ENCODE results near the gene AP3S1.
"Not testable (repeated sequence)": the region's sequence is repeated elsewhere in the genome, so short reads cannot be mapped to it uniquely, and the experiment has no call there.

AP3S1 gene

DNA sequence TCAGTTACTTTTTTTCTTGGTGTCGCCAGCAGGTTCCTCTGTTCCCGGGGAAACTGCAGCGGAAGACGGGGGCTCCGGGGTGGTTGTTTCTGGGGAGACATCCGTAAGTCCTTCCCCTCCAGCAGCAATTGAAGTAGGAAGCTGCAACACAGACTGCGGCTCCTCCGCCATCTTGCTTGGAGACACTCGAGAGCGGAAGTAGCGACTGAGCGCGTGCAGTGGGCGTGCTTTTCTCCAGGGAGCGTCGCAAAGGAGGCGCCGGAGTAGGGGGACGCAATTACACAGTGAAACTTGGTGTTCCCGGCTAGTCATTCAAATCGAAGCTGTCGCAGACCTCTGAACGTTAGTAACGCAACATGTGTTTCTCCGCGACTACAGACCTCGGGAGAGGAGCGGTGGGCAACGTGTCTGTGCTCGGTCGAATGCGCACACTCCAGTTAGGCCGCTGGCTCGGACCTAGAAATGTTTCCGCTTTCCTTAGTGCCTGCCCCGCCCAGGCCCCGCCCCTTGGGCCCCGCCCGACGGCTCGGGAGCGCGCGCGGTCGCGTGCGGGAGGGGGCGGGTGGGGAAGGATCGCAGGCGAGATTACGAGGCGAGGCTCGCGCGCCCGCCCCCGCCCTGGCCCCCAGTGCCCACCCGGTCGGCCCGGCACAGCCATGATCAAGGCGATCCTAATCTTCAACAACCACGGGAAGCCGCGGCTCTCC is at the start of gene AP3S1, which contains the start of gene ATG12:
AP3S1 (plus strand) TSS at position 554 of the 707 bp plus-strand sequence; CDS start at position 657, 103 bp downstream.
ATG12 (minus strand) TSS at position 184 of the 707 bp plus-strand sequence; CDS start at position 171, 13 bp downstream.
- peak; percentile 76 to 85 for DNase-seq (ENCODE audit: extremely low read depth in 1 of 2, low read depth in 1 of 2)

- no peak for DNase-seq (ENCODE audit: extremely low read depth in 1 of 2, low read depth in 1 of 2)
These were observed 46.0 kb upstream of the AP3S1 start for GRCh38 chr5:115795700-115796099.

DNA sequence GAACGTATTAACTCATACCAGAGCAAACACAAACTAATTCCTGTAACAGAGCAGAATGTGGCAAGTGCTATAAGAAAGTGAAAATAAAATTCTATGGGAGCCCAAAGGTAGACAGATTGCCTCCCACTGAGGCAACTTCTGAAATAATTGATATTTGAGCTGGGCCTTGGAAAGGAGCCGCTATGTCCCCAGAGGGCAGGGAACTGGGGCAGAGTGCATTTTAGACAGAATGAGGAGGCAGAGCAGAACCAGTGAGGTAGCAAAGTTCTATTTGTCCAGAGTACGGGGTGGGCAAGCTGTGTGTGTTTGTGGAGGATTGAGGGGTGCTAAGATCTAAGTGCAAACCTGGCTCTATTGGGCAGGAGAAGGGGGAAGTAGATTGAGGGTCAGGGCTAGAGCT is 45.1 kb upstream of the AP3S1 start:
- no peak for DNase-seq (ENCODE audit: extremely low read depth in 1 of 2, low read depth in 1 of 2)

DNA sequence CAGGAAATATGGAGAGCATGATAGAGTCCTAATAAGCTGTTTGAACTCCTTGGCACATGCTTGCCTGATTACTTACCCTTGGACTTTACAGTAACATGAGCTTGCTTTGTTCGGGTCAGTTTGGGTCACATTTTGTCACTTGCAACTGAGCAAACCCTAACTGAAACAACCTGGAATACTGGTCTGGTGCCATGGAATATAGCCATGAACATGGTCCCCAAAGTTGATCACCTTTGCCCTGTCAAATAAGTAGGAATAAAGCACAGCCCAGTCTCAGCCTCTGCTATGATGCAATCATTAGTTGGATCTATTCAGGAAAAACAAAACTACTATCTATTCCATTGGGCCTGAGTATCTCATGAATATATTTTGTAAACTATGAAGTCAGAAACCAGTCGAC is 43.5 kb upstream of the AP3S1 start:
- DNase-seq (ENCODE audit: extremely low read depth in 1 of 2, low read depth in 1 of 2) = no peak

GRCh38 chr5:115800108-115800507 is 41.6 kb upstream of the AP3S1 start:
- DNase-seq (ENCODE audit: extremely low read depth in 1 of 2, low read depth in 1 of 2) = no peak

GRCh38 chr5:115801152-115801551 is 40.6 kb upstream of the AP3S1 start:
- no peak for DNase-seq (ENCODE audit: extremely low read depth in 1 of 2, low read depth in 1 of 2)

- DNase-seq (ENCODE audit: extremely low read depth in 1 of 2, low read depth in 1 of 2) = no peak
These were observed 39.8 kb upstream of the AP3S1 start for GRCh38 chr5:115801984-115802383.

- DNase-seq (ENCODE audit: extremely low read depth in 1 of 2, low read depth in 1 of 2) = no peak
These were observed 34.6 kb upstream of the AP3S1 start for GRCh38 chr5:115806986-115807653.

- DNase-seq (ENCODE audit: extremely low read depth in 1 of 2, low read depth in 1 of 2) = no peak
These were observed 34.1 kb upstream of the AP3S1 start for GRCh38 chr5:115807654-115808052.

DNA sequence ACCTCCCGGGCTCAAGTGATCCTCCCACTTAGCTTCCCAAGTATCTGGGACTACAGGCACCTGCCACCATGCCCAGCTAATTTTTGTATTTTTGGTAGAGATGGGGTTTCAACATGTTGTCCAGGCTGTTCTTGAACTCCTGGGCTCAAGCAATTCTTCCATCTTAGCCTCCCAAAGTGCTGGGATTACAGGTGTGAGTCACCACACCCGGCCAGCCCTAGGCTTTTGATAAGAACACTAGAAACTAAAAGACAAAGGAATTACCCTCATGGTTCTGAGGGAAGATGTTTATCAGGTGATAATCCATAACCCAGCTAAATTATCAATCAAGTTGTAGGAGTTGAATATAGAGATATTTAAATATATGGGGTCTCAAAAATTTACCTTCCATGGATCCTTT is 33.7 kb upstream of the AP3S1 start:
- not testable (repeated sequence) for DNase-seq (ENCODE audit: extremely low read depth in 1 of 2, low read depth in 1 of 2)

DNA sequence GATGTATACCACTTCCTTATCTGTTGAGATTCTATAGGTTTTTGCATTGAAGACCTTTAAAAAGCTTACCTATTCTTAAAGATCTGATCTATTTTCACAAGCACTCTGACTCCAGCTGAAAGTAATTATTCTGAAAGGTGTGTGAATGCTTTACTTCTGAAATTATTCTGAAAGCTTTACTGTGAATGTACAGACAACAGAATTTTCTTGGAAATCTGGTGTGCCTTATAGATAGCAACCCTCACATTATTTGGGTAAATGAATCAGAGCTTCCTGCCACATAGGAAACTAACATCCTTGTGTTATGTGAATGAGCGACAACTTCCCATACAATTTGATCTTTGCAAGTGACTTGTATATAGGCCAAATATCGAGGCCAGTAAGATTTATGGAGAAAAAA is 31.8 kb upstream of the AP3S1 start:
- DNase-seq (ENCODE audit: extremely low read depth in 1 of 2, low read depth in 1 of 2) = no peak

GRCh38 chr5:115810761-115811160 is 31.0 kb upstream of the AP3S1 start:
- DNase-seq (ENCODE audit: extremely low read depth in 1 of 2, low read depth in 1 of 2) = no peak

DNA sequence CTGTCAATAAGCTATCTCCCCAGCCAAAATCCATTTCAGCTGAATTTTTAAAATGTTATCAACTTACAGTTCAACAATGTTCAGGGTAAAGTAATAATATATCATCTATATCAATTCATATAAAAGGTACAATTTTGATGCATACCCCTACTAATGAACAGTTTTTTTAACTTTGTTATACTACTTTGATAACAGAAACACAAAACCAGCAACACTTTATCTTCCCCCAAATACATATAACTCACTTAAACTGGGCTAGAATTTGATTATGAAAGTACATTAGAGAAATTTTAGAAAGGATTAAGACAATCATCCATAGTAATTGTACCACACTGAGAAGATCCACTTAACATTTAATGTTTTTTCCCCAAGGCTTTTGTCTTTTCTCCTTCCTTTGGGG is 30.3 kb upstream of the AP3S1 start:
- no peak for DNase-seq (ENCODE audit: extremely low read depth in 1 of 2, low read depth in 1 of 2)

DNA sequence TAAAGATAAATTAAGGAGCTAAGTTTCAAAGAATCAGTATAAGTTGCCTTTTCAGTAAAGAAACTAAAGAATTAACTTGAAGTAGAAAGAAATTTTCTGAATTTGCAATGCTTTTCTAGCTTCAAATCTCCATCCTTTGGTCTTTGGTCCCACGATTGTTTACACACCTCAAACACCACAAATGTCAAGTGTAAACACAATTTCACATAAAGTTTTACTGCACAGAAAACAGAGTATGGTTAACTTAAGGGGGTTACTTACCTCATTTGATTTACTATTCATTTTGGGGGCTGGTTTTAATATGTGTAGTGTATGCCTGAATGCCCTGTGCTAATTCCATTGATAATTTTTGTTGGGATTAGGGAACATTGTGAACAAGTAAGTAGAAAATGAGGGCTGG is 29.4 kb upstream of the AP3S1 start:
- no peak for DNase-seq (ENCODE audit: extremely low read depth in 1 of 2, low read depth in 1 of 2)

DNA sequence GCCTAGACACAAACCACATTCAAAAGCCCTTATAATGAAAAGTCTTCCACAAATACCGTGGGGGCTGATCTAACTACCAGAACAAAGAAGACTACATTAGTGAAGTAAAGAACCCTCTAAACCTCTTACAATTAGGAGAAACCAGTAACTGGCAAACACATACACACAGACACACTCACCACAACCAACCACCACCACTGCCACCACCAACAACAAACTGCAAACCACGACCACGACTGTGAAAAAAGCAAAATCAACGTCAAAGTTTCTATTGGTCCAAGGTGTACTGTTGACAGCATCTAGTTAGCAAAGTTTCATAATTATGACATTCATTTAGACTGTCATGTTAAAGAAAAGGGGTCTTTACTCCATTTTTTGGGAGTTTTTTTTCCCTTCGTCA is 28.0 kb upstream of the AP3S1 start:
- DNase-seq (ENCODE audit: extremely low read depth in 1 of 2, low read depth in 1 of 2) = no peak

DNA sequence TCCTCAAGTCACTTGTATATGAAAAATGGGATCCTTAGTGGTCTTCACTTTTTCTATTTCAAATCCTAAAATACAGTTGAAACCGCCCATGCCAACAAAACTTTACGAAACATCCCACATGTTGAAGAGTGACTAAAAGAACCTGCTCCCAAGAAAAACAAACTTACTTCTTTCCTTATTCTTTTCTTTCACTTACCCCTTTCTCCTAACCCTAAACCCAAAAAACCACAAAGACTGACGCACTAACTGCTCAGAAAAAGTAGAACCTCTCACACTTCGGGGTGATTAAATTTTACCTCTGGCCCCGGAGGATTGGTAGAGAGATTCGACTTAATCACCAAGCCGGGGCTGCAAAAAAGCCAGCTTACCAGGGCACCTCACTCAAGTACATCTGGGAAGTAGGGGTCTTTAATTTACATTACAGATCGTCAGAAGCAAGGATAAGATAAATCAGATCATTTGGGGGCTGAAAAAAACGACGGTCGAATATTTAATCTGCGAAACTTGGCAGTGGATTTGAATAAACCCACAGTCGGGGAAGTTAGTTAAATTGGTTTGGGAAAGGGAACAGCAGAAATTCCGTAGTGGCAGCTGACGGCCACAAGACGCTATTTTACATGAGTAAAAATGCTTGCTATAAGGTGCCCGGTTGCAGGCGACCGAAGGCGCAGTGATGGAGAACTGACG is 26.6 kb upstream of the AP3S1 start:
- DNase-seq (ENCODE audit: extremely low read depth in 1 of 2, low read depth in 1 of 2) = no peak

GRCh38 chr5:115815693-115816225 is 26.0 kb upstream of the AP3S1 start:
- no peak for DNase-seq (ENCODE audit: extremely low read depth in 1 of 2, low read depth in 1 of 2)

GRCh38 chr5:115816226-115817081 is 25.3 kb upstream of the AP3S1 start, which contains the start of gene CDO1:
Gene CDO1, minus strand, starts transcription at chr5:115816659. Its CDS starts 262 bp downstream, at chr5:115816397.
- no peak for DNase-seq (ENCODE audit: extremely low read depth in 1 of 2, low read depth in 1 of 2)

GRCh38 chr5:115817386-115817785 is 24.3 kb upstream of the AP3S1 start:
- DNase-seq (ENCODE audit: extremely low read depth in 1 of 2, low read depth in 1 of 2) = no peak

GRCh38 chr5:115818821-115819220 is 22.9 kb upstream of the AP3S1 start:
- DNase-seq (ENCODE audit: extremely low read depth in 1 of 2, low read depth in 1 of 2) = no peak

- no peak for DNase-seq (ENCODE audit: extremely low read depth in 1 of 2, low read depth in 1 of 2)
These were observed 20.9 kb upstream of the AP3S1 start for GRCh38 chr5:115820846-115821245.

Measured in stimulated activated CD8-positive, alpha-beta memory T cell treated with anti-CD3 and anti-CD28 coated beads, Interleukin-7, amount 100 ng/mL, for 48 hours (primary cell).